HEK293 (cell line): ENCODE data around the gene SLC38A10.

Experiments
- CTCF ChIA-PET: fragments of 350-600 bp; formaldehyde crosslinking; extraction: SDS; loops from one replicate; lab custom pipeline; 2021; ENCODE audit warnings: antibody characterized with exemption; lab: Yijun Ruan, JAX
- POLR2A ChIA-PET: fragments of 300-600 bp; formaldehyde crosslinking; extraction: SDS; loops from one replicate; lab custom pipeline; 2020; ENCODE audit warnings: antibody characterized with exemption, inconsistent platforms; lab: Yijun Ruan, JAX
- H3K27ac ChIP-seq: fragments of 200-500 bp; sonication (Bioruptor generic); 2 replicates; pipeline ENCODE4 v1.5.1; 2014; ENCODE audit warnings: low read depth, low read length, control low read depth, inconsistent platforms; ENCODE audit errors: extremely low read depth
- H3K36me3 ChIP-seq, 2 experiments: fragments of 200-500 bp in 1 of 2; sonication (Bioruptor generic) in 1 of 2; 1 replicate in 1 of 2; 2 replicates in 1 of 2; pipeline ENCODE4 v1.5.1; 2014 to 2017; ENCODE audit warnings: inconsistent platforms in 2 of 2, low read length in 2 of 2; ENCODE audit not compliant: control insufficient read depth in 2 of 2, insufficient read depth in 1 of 2
- H3K4me1 ChIP-seq: fragments of 200-500 bp; sonication (Bioruptor generic); 2 replicates; pipeline ENCODE4 v1.5.1; 2014; ENCODE audit warnings: mild to moderate bottlenecking, low read length, inconsistent platforms; ENCODE audit not compliant: control insufficient read depth, insufficient read depth
- H3K4me3 ChIP-seq: 2 replicates; pipeline ENCODE4 v1.5.1; 2011; ENCODE audit warnings: low read depth, mild to moderate bottlenecking, control low read depth, low read length, moderate library complexity
- H3K9me3 ChIP-seq: fragments of 200-500 bp; sonication (Bioruptor generic); 2 replicates; pipeline ENCODE4 v1.5.1; 2014; ENCODE audit warnings: low read depth, low read length, inconsistent platforms; ENCODE audit not compliant: control insufficient read depth, insufficient read depth
- CTCF ChIP-seq: fragments of 450-650 bp; formaldehyde crosslinking; IDR thresholded peaks from 2 replicates; pipeline ENCODE4 v1.5.1; 2016; ENCODE audit warnings: missing biosample characterization, missing genetic modification characterization
- FEZF1 ChIP-seq: fragments of 450-650 bp; formaldehyde crosslinking; IDR thresholded peaks from 2 replicates; pipeline ENCODE4 v1.5.1; 2016; ENCODE audit warnings: missing biosample characterization, missing genetic modification characterization
- GLIS1 ChIP-seq: fragments of 450-650 bp; formaldehyde crosslinking; IDR thresholded peaks from 2 replicates; pipeline ENCODE4 v1.5.1; 2016; ENCODE audit warnings: missing biosample characterization, missing genetic modification characterization
- GLIS2 ChIP-seq: fragments of 450-650 bp; formaldehyde crosslinking; IDR thresholded peaks from 2 replicates; pipeline ENCODE4 v1.5.1; 2016; ENCODE audit warnings: missing biosample characterization, missing genetic modification characterization
- HOXD13 ChIP-seq: sonication (generic); formaldehyde crosslinking; IDR thresholded peaks from 2 replicates; pipeline ENCODE4 v1.8.0; 2022; ENCODE audit warnings: missing genetic modification reagents, borderline replicate concordance
- KLF10 ChIP-seq: fragments of 450-650 bp; IDR thresholded peaks from 2 replicates; pipeline ENCODE4 v1.5.1; 2018; ENCODE audit warnings: missing biosample characterization, mild to moderate bottlenecking, missing genetic modification characterization
- MZF1 ChIP-seq: fragments of 450-650 bp; formaldehyde crosslinking; IDR thresholded peaks from 2 replicates; pipeline ENCODE4 v1.5.1; 2017; ENCODE audit warnings: missing biosample characterization, missing genetic modification characterization, borderline replicate concordance
- SALL2 ChIP-seq: fragments of 450-650 bp; formaldehyde crosslinking; IDR thresholded peaks from 2 replicates; pipeline ENCODE4 v1.5.0; 2017; ENCODE audit warnings: missing biosample characterization, mild to moderate bottlenecking, missing genetic modification characterization, borderline replicate concordance
- WT1 ChIP-seq: fragments of 450-650 bp; formaldehyde crosslinking; IDR thresholded peaks from 2 replicates; pipeline ENCODE4 v1.5.1; 2016; ENCODE audit warnings: missing biosample characterization, missing genetic modification characterization
- YY1 ChIP-seq: fragments of 450-650 bp; formaldehyde crosslinking; IDR thresholded peaks from 2 replicates; pipeline ENCODE4 v1.5.1; 2018; ENCODE audit warnings: missing biosample characterization, missing genetic modification characterization
- ZBTB10 ChIP-seq: fragments of 450-650 bp; formaldehyde crosslinking; IDR thresholded peaks from 2 replicates; pipeline ENCODE4 v1.5.1; 2016; ENCODE audit warnings: missing biosample characterization, missing genetic modification characterization
- ZEB2 ChIP-seq: fragments of 450-650 bp; formaldehyde crosslinking; IDR thresholded peaks from 2 replicates; pipeline ENCODE4 v1.5.1; 2016; ENCODE audit warnings: missing biosample characterization, missing genetic modification characterization
- ZNF10 ChIP-seq: fragments of 450-650 bp; formaldehyde crosslinking; IDR thresholded peaks from 2 replicates; pipeline ENCODE4 v1.5.1; 2017; ENCODE audit warnings: missing biosample characterization, missing genetic modification characterization
- ZNF132 ChIP-seq: fragments of 450-650 bp; formaldehyde crosslinking; IDR thresholded peaks from 2 replicates; pipeline ENCODE4 v1.5.1; 2017; ENCODE audit warnings: missing biosample characterization, missing genetic modification characterization, borderline replicate concordance
- ZNF140 ChIP-seq: fragments of 450-650 bp; formaldehyde crosslinking; IDR thresholded peaks from 2 replicates; pipeline ENCODE4 v1.5.1; 2016; ENCODE audit warnings: missing biosample characterization, missing genetic modification characterization
- ZNF214 ChIP-seq: fragments of 450-650 bp; formaldehyde crosslinking; IDR thresholded peaks from 2 replicates; pipeline ENCODE4 v1.5.1; 2017; ENCODE audit warnings: missing biosample characterization, mild to moderate bottlenecking, missing genetic modification characterization, borderline replicate concordance
- ZNF221 ChIP-seq: fragments of 450-650 bp; formaldehyde crosslinking; IDR thresholded peaks from 2 replicates; pipeline ENCODE4 v1.5.1; 2017; ENCODE audit warnings: missing biosample characterization, missing genetic modification characterization, borderline replicate concordance
- ZNF335 ChIP-seq: fragments of 450-650 bp; formaldehyde crosslinking; conservative IDR thresholded peaks from 2 replicates; pipeline ENCODE4 v1.5.1; 2016; ENCODE audit warnings: missing biosample characterization, missing genetic modification characterization
- ZNF423 ChIP-seq: fragments of 450-650 bp; formaldehyde crosslinking; IDR thresholded peaks from 2 replicates; pipeline ENCODE4 v1.5.1; 2016; ENCODE audit warnings: missing biosample characterization, missing genetic modification characterization
- ZNF473 ChIP-seq: fragments of 450-650 bp; formaldehyde crosslinking; IDR thresholded peaks from 2 replicates; pipeline ENCODE4 v1.5.1; 2017; ENCODE audit warnings: missing biosample characterization, missing genetic modification characterization
- ZNF580 ChIP-seq: fragments of 450-650 bp; formaldehyde crosslinking; IDR thresholded peaks from 2 replicates; pipeline ENCODE4 v1.5.1; 2016; ENCODE audit warnings: missing biosample characterization, missing genetic modification characterization
- ZNF585B ChIP-seq: fragments of 450-650 bp; formaldehyde crosslinking; IDR thresholded peaks from 2 replicates; pipeline ENCODE4 v1.5.1; 2016; ENCODE audit warnings: missing biosample characterization, missing genetic modification characterization
- ZNF596 ChIP-seq: fragments of 450-650 bp; IDR thresholded peaks from 2 replicates; pipeline ENCODE4 v1.5.0; 2018; ENCODE audit warnings: missing biosample characterization, mild to moderate bottlenecking, missing genetic modification characterization, moderate library complexity
- ZNF610 ChIP-seq: fragments of 450-650 bp; formaldehyde crosslinking; IDR thresholded peaks from 2 replicates; pipeline ENCODE4 v1.5.1; 2016; ENCODE audit warnings: missing biosample characterization, missing genetic modification characterization, borderline replicate concordance
- ZNF626 ChIP-seq: fragments of 450-650 bp; sonication (Bioruptor Pico); formaldehyde crosslinking; IDR thresholded peaks from 2 replicates; pipeline ENCODE4 v1.5.1; 2018; ENCODE audit warnings: missing biosample characterization, missing genetic modification characterization, inconsistent platforms
- ZNF654 ChIP-seq: fragments of 450-650 bp; formaldehyde crosslinking; IDR thresholded peaks from 2 replicates; pipeline ENCODE4 v1.5.1; 2016; ENCODE audit warnings: low read depth, missing biosample characterization, missing genetic modification characterization
- ZNF660 ChIP-seq: fragments of 450-650 bp; IDR thresholded peaks from 2 replicates; pipeline ENCODE4 v1.5.1; 2018; ENCODE audit warnings: missing biosample characterization, mild to moderate bottlenecking, missing genetic modification characterization
- ZNF76 ChIP-seq: fragments of 450-650 bp; formaldehyde crosslinking; IDR thresholded peaks from 2 replicates; pipeline ENCODE4; 2016; ENCODE audit warnings: low read depth, missing biosample characterization, missing genetic modification characterization, borderline replicate concordance
- ZNF768 ChIP-seq: fragments of 450-650 bp; formaldehyde crosslinking; IDR thresholded peaks from 2 replicates; pipeline ENCODE4 v1.5.1; 2018; ENCODE audit warnings: missing biosample characterization, mild to moderate bottlenecking, missing genetic modification characterization
- ZNF777 ChIP-seq: fragments of 450-650 bp; formaldehyde crosslinking; IDR thresholded peaks from 2 replicates; pipeline ENCODE4 v1.5.1; 2017; ENCODE audit warnings: missing biosample characterization, missing genetic modification characterization, borderline replicate concordance
- ZSCAN5A ChIP-seq: fragments of 450-650 bp; formaldehyde crosslinking; IDR thresholded peaks from 2 replicates; pipeline ENCODE4 v1.5.1; 2016; ENCODE audit warnings: missing biosample characterization, missing genetic modification characterization
- ZXDB ChIP-seq: fragments of 450-650 bp; formaldehyde crosslinking; IDR thresholded peaks from 2 replicates; pipeline ENCODE4 v1.5.1; 2016; ENCODE audit warnings: missing biosample characterization, missing genetic modification characterization

The SLC38A10 gene

GRCh38 chr17:81230043-81230820 is 64.9 kb downstream of the SLC38A10 start:
- CTCF ChIA-PET, result interaction anchor here (0.5 to 2.5 kb wide), 9 partner anchors 23 to 259 kb away, joined by 3 to 23 read pairs (median 3); no protein-coding TSS in a partner anchor
- POLR2A ChIA-PET, result interaction anchor here (1.6 kb wide), 1 partner anchor 9 kb away, joined by 5 read pairs; the partner anchor contains the start of genes NDUFAF8 and TEPSIN
- TF ChIP-seq ZNF610 (tag by site-specific recombination), result no peak
- TF ChIP-seq ZNF10 (tag by site-specific recombination), result no peak
- no peak for TF ChIP-seq HOXD13 (CRISPR knock-in tag)
- no peak for TF ChIP-seq ZEB2
- TF ChIP-seq ZNF626 (tag by site-specific recombination), result no peak
- TF ChIP-seq ZNF76, result no peak
- no peak for TF ChIP-seq KLF10 (tag by site-specific recombination)
- no peak for TF ChIP-seq ZNF140 (tag by site-specific recombination)
- peak; percentile 26; the same call in 1 of the 2 replicates for TF ChIP-seq GLIS2 (tag by site-specific recombination)
- no peak for TF ChIP-seq YY1 (tag by site-specific recombination)
- 0 out of 2 replicates have a peak, but pooled peaks have one; percentile 31 for TF ChIP-seq GLIS1 (tag by site-specific recombination)
- TF ChIP-seq ZNF473 (tag by site-specific recombination), result no peak
- no peak for TF ChIP-seq ZNF777 (tag by site-specific recombination)
- no peak for TF ChIP-seq ZNF214 (tag by site-specific recombination)
- no peak for TF ChIP-seq ZNF660 (tag by site-specific recombination)
- no peak for TF ChIP-seq WT1 (tag by site-specific recombination)
- no peak for TF ChIP-seq ZNF596 (tag by site-specific recombination)
- TF ChIP-seq CTCF, result peak; percentile 45; the same call in 1 of the 2 replicates
- no peak for TF ChIP-seq ZXDB (tag by site-specific recombination)
- no peak for TF ChIP-seq ZNF335 (tag by site-specific recombination)
- no peak for TF ChIP-seq FEZF1 (tag by site-specific recombination)
- TF ChIP-seq SALL2 (tag by site-specific recombination), result no peak
- TF ChIP-seq ZNF221 (tag by site-specific recombination), result no peak
- TF ChIP-seq ZSCAN5A, result no peak
- no peak; the same call in 1 of the 2 replicates for TF ChIP-seq ZNF654
- TF ChIP-seq MZF1 (tag by site-specific recombination), result no peak
- no peak for TF ChIP-seq ZNF132
- TF ChIP-seq ZBTB10 (tag by site-specific recombination), result no peak
- no peak for TF ChIP-seq ZNF768
- no peak for TF ChIP-seq ZNF585B (tag by site-specific recombination)
- TF ChIP-seq ZNF580, result no peak
- TF ChIP-seq ZNF423 (tag by site-specific recombination), result peak; percentile 51; the same call in 1 of the 2 replicates

More at GRCh38 chr17:81230043-81230820, 64.9 kb downstream of the SLC38A10 start:
- no peak overlapping the region for H3K27ac ChIP-seq
- H3K4me3 ChIP-seq, result no peak overlapping the region
- H3K9me3 ChIP-seq, result no peaks in the 10 kb centered on the region
- H3K4me1 ChIP-seq, result peaks cover 5% of the 10 kb centered on the region
- peaks cover 5 to 54% of the 10 kb centered on the region in 2 experiments; a peak in 2 of 3 replicates for H3K36me3 ChIP-seq
